ENCODE measurements around the gene SMOC2.

The SMOC2 gene

GRCh38 chr6:168415098-168415992 lies 25.6 kb upstream of the SMOC2 start:
- DNase-seq (ENCODE audit: low read depth): no peak

GRCh38 chr6:168415993-168416530 lies 24.9 kb upstream of the SMOC2 start:
- DNase-seq (ENCODE audit: low read depth): no peak

GRCh38 chr6:168416531-168416930 lies 24.5 kb upstream of the SMOC2 start:
- no peak for DNase-seq (ENCODE audit: low read depth)

- no peak for DNase-seq (ENCODE audit: low read depth)
Observed at GRCh38 chr6:168417191-168417590, 23.8 kb upstream of the SMOC2 start.

- DNase-seq (ENCODE audit: low read depth): no peak
Observed at GRCh38 chr6:168417679-168418557, 23.1 kb upstream of the SMOC2 start.

- DNase-seq (ENCODE audit: low read depth): no peak
Observed at GRCh38 chr6:168418711-168419121, 22.3 kb upstream of the SMOC2 start.

GRCh38 chr6:168419569-168419968 lies 21.4 kb upstream of the SMOC2 start:
- no peak for DNase-seq (ENCODE audit: low read depth)

- no peak for DNase-seq (ENCODE audit: low read depth)
Observed at GRCh38 chr6:168420084-168420483, 20.9 kb upstream of the SMOC2 start.

- DNase-seq (ENCODE audit: low read depth): no peak
Observed at GRCh38 chr6:168420706-168421105, 20.3 kb upstream of the SMOC2 start.

- no peak for DNase-seq (ENCODE audit: low read depth)
Observed at GRCh38 chr6:168427184-168427583, 13.8 kb upstream of the SMOC2 start.

GRCh38 chr6:168428052-168428826 lies 12.7 kb upstream of the SMOC2 start:
- DNase-seq (ENCODE audit: low read depth): no peak

GRCh38 chr6:168428863-168429262 lies 12.1 kb upstream of the SMOC2 start:
- no peak for DNase-seq (ENCODE audit: low read depth)

GRCh38 chr6:168432196-168432595 lies 8.8 kb upstream of the SMOC2 start:
- DNase-seq (ENCODE audit: low read depth): no peak

- DNase-seq (ENCODE audit: low read depth): no peak
Observed at GRCh38 chr6:168433898-168434297, 7.1 kb upstream of the SMOC2 start.

GRCh38 chr6:168434505-168434904 lies 6.5 kb upstream of the SMOC2 start:
- no peak for DNase-seq (ENCODE audit: low read depth)

GRCh38 chr6:168437751-168438150 lies 3.2 kb upstream of the SMOC2 start:
- no peak for DNase-seq (ENCODE audit: low read depth)

GRCh38 chr6:168438783-168439520 lies 2.0 kb upstream of the SMOC2 start:
- no peak for DNase-seq (ENCODE audit: low read depth)

- DNase-seq (ENCODE audit: low read depth): no peak
Observed at GRCh38 chr6:168439794-168440450, 1.1 kb upstream of the SMOC2 start.

GRCh38 chr6:168441434-168442391 lies 729 bp downstream of the SMOC2 start:
- DNase-seq (ENCODE audit: low read depth): no peak
